Lower leg skin (tissue), 4 donors: ENCODE data around the gene POLG2. TPM values are rescaled to one million over a fixed set of nuclear protein-coding genes. Genes with fewer than 3 reads are reported as not detected.
A peak's percentile ranks its signal among the peaks of the same experiment; 100 is the strongest.
"Not testable (repeated sequence)": the region's sequence is repeated elsewhere in the genome, so short reads cannot be mapped to it uniquely, and the experiment has no call there.

ENCODE experiments used
- DNase-seq, 2 donors: peaks; one replicate each; pipeline ENCODE4 v3.0.0-alpha.2; 2019; ENCODE audit warnings: low spot score in 2 of 2
- H3K4me3 ChIP-seq: fragments of 200-600 bp; sonication (generic); 2 replicates; pipeline ENCODE4 v1.5.1; 2017; ENCODE audit warnings: mild to moderate bottlenecking, low read depth; ENCODE audit not compliant: poor library complexity, severe bottlenecking
- POLR2A ChIP-seq, 2 donors: fragments of 450-650 bp; IDR thresholded peaks; one replicate each; pipeline ENCODE4 v1.6.1; 2016 to 2017; ENCODE audit warnings: antibody characterized with exemption in 2 of 2, mild to moderate bottlenecking in 1 of 2, moderate library complexity in 1 of 2
- WGBS, 2 donors: methylation state at CpG; one replicate each; pipeline ENCODE4 v1.1.5; 2018; 5-methylcytosine and 5-hydroxymethylcytosine counted together
- intact Hi-C: fragments of 100-400 bp; cut with DNase I; formaldehyde crosslinking; loops from one replicate; pipeline ENCODE4 v1.15.0; 2023; ENCODE audit warnings: low total_unique reads
- total RNA-seq, 4 donors: library from RNA; depleted of rRNA; stranded (reverse); fragments of >200 nt; gene quantifications; one replicate each; pipeline ENCODE4 v1.1.0, GENCODE V29; 2016
- TF ChIP-seq, protein P1 (sequence below), 3 donors: fragments of 450-650 bp; IDR thresholded peaks; one replicate each; pipeline ENCODE4 v1.5.1; 2016; ENCODE audit warnings: antibody characterized with exemption in 3 of 3, mild to moderate bottlenecking in 3 of 3, moderate library complexity in 2 of 3

The POLG2 gene
- total RNA-seq, 4 donors from 2014 or later: 2.2 to 7.7 (median 4.2) TPM

GRCh38 chr17:64496348-64496785 is 487 bp downstream of the POLG2 start:
- peak overlapping the region; percentile 62 for H3K4me3 ChIP-seq
- WGBS, 2 donors: 1% methylated on average over 19 to 20 of the region's 20 CpGs
- TF ChIP-seq POLR2A (IDR thresholded peaks at IDR 0.05): no peak
- intact Hi-C loops: no loop called here
- no peak for DNase-seq

DNA sequence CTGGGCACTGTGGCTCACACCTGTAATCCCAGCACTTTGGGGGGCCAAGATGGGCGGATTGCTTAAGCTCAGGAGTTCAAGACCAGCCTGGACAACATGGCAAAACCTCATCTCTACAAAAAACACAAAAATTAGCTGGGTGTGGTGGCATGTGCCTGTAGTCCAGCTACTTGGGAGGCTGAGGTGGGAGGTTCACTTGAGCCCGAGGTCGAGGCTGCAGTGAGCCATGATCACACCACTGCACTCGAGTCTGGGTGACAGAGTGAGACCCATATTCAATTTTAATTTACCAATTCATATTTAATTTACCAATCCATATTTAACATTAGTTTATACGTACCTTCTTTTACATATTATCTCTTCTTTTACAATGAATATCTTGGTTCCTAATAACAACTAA is 1.6 kb downstream of the POLG2 start:
- 89 to 94% methylated on average over 5 of the region's 5 CpGs for WGBS, 2 donors
- intact Hi-C loops, H3K4me3 ChIP-seq, DNase-seq: not testable (repeated sequence)

DNA sequence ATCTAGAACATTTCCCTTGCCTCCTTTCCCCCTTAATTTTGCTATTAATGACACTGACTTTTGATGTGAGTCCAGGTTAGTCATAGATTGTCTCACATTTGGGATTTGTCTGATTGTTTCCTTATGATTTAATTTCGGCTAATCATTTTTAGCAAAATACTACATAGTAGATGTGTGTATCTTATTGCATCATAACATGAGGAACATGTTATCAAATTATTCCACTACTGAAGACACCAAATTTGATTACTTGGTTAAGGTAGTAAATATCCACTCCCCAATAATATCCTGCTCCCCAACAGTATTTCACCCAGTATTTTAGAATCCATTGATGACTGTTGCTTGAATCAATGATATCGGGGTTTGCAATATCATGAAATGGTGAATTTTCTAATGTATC is 2.7 kb downstream of the POLG2 start:
- WGBS, 2 donors: 81 to 90% methylated on average over 2 of the region's 2 CpGs
- no peak overlapping the region for H3K4me3 ChIP-seq
- no peak for DNase-seq
- no peak for TF ChIP-seq POLR2A (IDR thresholded peaks at IDR 0.05)
- TF ChIP-seq, protein P1, sequence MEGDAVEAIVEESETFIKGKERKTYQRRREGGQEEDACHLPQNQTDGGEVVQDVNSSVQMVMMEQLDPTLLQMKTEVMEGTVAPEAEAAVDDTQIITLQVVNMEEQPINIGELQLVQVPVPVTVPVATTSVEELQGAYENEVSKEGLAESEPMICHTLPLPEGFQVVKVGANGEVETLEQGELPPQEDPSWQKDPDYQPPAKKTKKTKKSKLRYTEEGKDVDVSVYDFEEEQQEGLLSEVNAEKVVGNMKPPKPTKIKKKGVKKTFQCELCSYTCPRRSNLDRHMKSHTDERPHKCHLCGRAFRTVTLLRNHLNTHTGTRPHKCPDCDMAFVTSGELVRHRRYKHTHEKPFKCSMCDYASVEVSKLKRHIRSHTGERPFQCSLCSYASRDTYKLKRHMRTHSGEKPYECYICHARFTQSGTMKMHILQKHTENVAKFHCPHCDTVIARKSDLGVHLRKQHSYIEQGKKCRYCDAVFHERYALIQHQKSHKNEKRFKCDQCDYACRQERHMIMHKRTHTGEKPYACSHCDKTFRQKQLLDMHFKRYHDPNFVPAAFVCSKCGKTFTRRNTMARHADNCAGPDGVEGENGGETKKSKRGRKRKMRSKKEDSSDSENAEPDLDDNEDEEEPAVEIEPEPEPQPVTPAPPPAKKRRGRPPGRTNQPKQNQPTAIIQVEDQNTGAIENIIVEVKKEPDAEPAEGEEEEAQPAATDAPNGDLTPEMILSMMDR (IDR thresholded peaks at IDR 0.05): no peak
- intact Hi-C loops: no loop called here

- TF ChIP-seq, protein P1 (IDR thresholded peaks at IDR 0.05): no peak
- no peak for TF ChIP-seq POLR2A (IDR thresholded peaks at IDR 0.05)
- intact Hi-C loops: no loop called here
- 66 to 72% methylated on average over 6 of the region's 6 CpGs for WGBS, 2 donors
- no peak for DNase-seq
- H3K4me3 ChIP-seq: no peak overlapping the region
Observed at GRCh38 chr17:64492481-64493109, 4.3 kb downstream of the POLG2 start.

GRCh38 chr17:64491994-64492393 is 4.9 kb downstream of the POLG2 start:
- 78 to 81% methylated on average over 3 of the region's 3 CpGs for WGBS, 2 donors
- intact Hi-C loops: no loop called here
- TF ChIP-seq, protein P1 (IDR thresholded peaks at IDR 0.05): no peak
- no peak for TF ChIP-seq POLR2A (IDR thresholded peaks at IDR 0.05)
- no peak for DNase-seq
- no peak overlapping the region for H3K4me3 ChIP-seq

GRCh38 chr17:64491034-64491860 is 5.6 kb downstream of the POLG2 start:
- WGBS, 2 donors: 91% methylated on average over 13 of the region's 13 CpGs

More at GRCh38 chr17:64491034-64491860, 5.6 kb downstream of the POLG2 start:
- no peak overlapping the region for H3K4me3 ChIP-seq
- DNase-seq: no peak
- intact Hi-C loops: no loop called here
- no peak for TF ChIP-seq POLR2A (IDR thresholded peaks at IDR 0.05)
- TF ChIP-seq, protein P1 (IDR thresholded peaks at IDR 0.05): no peak
